Caco-2 (cell line): ENCODE measurements around the gene OR51G1. TPM values are rescaled to one million over a fixed set of nuclear protein-coding genes. Genes with fewer than 3 reads are reported as not detected.

ENCODE experiments used
- BruUV-seq: library from RNA; stranded (reverse); fragments of 400-500 nt; replicated peaks from 2 replicates; lab custom pipeline; 2021; lab: Mats Ljungman, UMichigan
- CTCF ChIA-PET: fragments of 300-600 bp; sonication (Branson Sonifier 250); formaldehyde crosslinking; loops from one replicate; lab custom pipeline; 2022; ENCODE audit warnings: antibody characterized with exemption; lab: Charles Lee
- POLR2A ChIA-PET: fragments of 300-600 bp; sonication (Branson Sonifier 250); formaldehyde crosslinking; loops from one replicate; lab custom pipeline; 2022; ENCODE audit warnings: antibody characterized with exemption; lab: Charles Lee
- DNase-seq, 2 experiments: peaks; one replicate each; pipeline versions ENCODE4 v3.0.0 to v3.0.0-alpha.2; 2020 to 2022
- H3K27me3 ChIP-seq: replicated peaks from 2 replicates; pipeline ENCODE4 v1.6.0; 2011; ENCODE audit warnings: low read length; ENCODE audit not compliant: control insufficient read depth, insufficient read depth
- H3K36me3 ChIP-seq: 2 replicates; pipeline ENCODE4 v1.5.1; 2011; ENCODE audit warnings: low read length; ENCODE audit not compliant: control insufficient read depth, insufficient read depth
- H3K4me1 ChIP-seq: fragments of 250-450 bp; sonication (Bioruptor Pico); 2 replicates; pipeline ENCODE4 v1.5.1; 2020; ENCODE audit warnings: mild to moderate bottlenecking
- H3K4me3 ChIP-seq: 2 replicates; pipeline ENCODE4 v1.5.1; 2011; ENCODE audit warnings: low read depth, mild to moderate bottlenecking, control low read depth, low read length
- H3K9me3 ChIP-seq: fragments of 250-450 bp; sonication (Bioruptor Pico); 2 replicates; pipeline ENCODE4 v1.5.1; 2020; ENCODE audit warnings: mild to moderate bottlenecking, moderate library complexity
- H3K27ac Mint-ChIP-seq: one replicate; pipeline ENCODE4 v1.8.0; 2022; ENCODE audit warnings: mixed read lengths; ENCODE audit not compliant: unreplicated experiment
- H3K27me3 Mint-ChIP-seq: one replicate; pipeline ENCODE4 v1.8.0; 2022; ENCODE audit warnings: mixed read lengths; ENCODE audit not compliant: insufficient read depth, unreplicated experiment
- H3K36me3 Mint-ChIP-seq: one replicate; pipeline ENCODE4 v1.8.0; 2022; ENCODE audit warnings: mild to moderate bottlenecking, mixed read lengths; ENCODE audit not compliant: insufficient read depth, unreplicated experiment
- H3K4me1 Mint-ChIP-seq: one replicate; pipeline ENCODE4 v1.8.0; 2022; ENCODE audit warnings: low read depth, mixed read lengths; ENCODE audit not compliant: unreplicated experiment
- H3K4me3 Mint-ChIP-seq: one replicate; pipeline ENCODE4 v1.8.0; 2022; ENCODE audit warnings: mild to moderate bottlenecking, moderate library complexity, mixed read lengths; ENCODE audit not compliant: unreplicated experiment
- H3K9me3 Mint-ChIP-seq: one replicate; pipeline ENCODE4 v1.8.0; 2022; ENCODE audit warnings: mixed read lengths; ENCODE audit not compliant: unreplicated experiment
- CTCF ChIP-seq, 2 experiments: fragments of 200-600 bp in 1 of 2; IDR thresholded peaks; 1 replicate in 1 of 2; 2 replicates in 1 of 2; pipeline versions ENCODE4 v1.5.1 to v1.8.0; 2011 to 2022; ENCODE audit warnings: antibody characterized with exemption in 1 of 2, control low read depth in 1 of 2, inconsistent platforms in 1 of 2, low read depth in 1 of 2, low read length in 1 of 2, mild to moderate bottlenecking in 1 of 2, moderate library complexity in 1 of 2; ENCODE audit not compliant: insufficient read depth in 1 of 2, severe bottlenecking in 1 of 2, unreplicated experiment in 1 of 2
- intact Hi-C: fragments of 100-400 bp; cut with micrococcal nuclease; formaldehyde crosslinking; loops from one replicate; pipeline ENCODE4 v1.10.0; 2022; ENCODE audit not compliant: unreplicated experiment
- total RNA-seq: library from RNA; stranded (reverse); gene quantifications from 2 replicates; pipeline ENCODE4 v1.2.3, GENCODE V29; 2022

OR51G1 gene
- total RNA-seq, 1 experiment from 2014 or later: not detected

GRCh38 chr11:4921796-4922195 lies 2.3 kb downstream of the OR51G1 start:
- BruUV-seq: no TSS peak
- POLR2A ChIA-PET: no interaction called here
- Histone ChIP-seq H3K27me3 (no peaks in the 10 kb centered on the region), H3K36me3 (no peaks in the 10 kb centered on the region), H3K4me3 (no peak overlapping the region), H3K9me3 (no peaks in the 10 kb centered on the region), H3K4me1 (no peaks in the 10 kb centered on the region)
- H3K36me3 Mint-ChIP-seq: no peaks in the 10 kb centered on the region
- H3K27ac Mint-ChIP-seq: no peak overlapping the region
- intact Hi-C loops: no loop called here
- H3K4me3 Mint-ChIP-seq: no peak overlapping the region
- no peak for DNase-seq
- H3K27me3 Mint-ChIP-seq: peaks cover 18% of the 10 kb centered on the region
- CTCF ChIA-PET: no interaction called here
- H3K4me1 Mint-ChIP-seq: no peaks in the 10 kb centered on the region
- no peaks in the 10 kb centered on the region for H3K9me3 Mint-ChIP-seq
- no peak for TF ChIP-seq CTCF (IDR thresholded peaks at IDR 0.05; ENCODE audit: insufficient read depth in 1 of 2, low read depth in 1 of 2, low read length in 1 of 2, severe bottlenecking in 1 of 2, unreplicated experiment in 1 of 2)

- H3K4me3 Mint-ChIP-seq: no peak within 1 kb of the TSS
- ChIA-PET POLR2A (no interaction called here), CTCF (interaction anchor here (0.5 kb wide), 1 partner anchor 282 kb away, joined by 5 read pairs; the partner anchor contains the start of gene OR51D1)
- no peaks in the 10 kb centered on the region for H3K36me3 Mint-ChIP-seq
- H3K27me3 ChIP-seq: no peaks in the 10 kb centered on the region
- BruUV-seq: no TSS peak
- H3K27ac Mint-ChIP-seq: no peak within 1 kb of the TSS
- H3K4me3 ChIP-seq: no peak within 1 kb of the TSS
- H3K9me3 Mint-ChIP-seq: no peaks in the 10 kb centered on the region
- H3K4me1 ChIP-seq: no peaks in the 10 kb centered on the region; the same call in 1 of the 2 replicates
- DNase-seq: no peak
- intact Hi-C loops: no loop called here
- peaks cover 8% of the 10 kb centered on the region for H3K4me1 Mint-ChIP-seq
- no peak for TF ChIP-seq CTCF (IDR thresholded peaks at IDR 0.05; ENCODE audit: insufficient read depth in 1 of 2, low read depth in 1 of 2, low read length in 1 of 2, severe bottlenecking in 1 of 2, unreplicated experiment in 1 of 2)
- no peaks in the 10 kb centered on the region for H3K36me3 ChIP-seq
- no peaks in the 10 kb centered on the region for H3K9me3 ChIP-seq
- peaks cover 6% of the 10 kb centered on the region for H3K27me3 Mint-ChIP-seq
Measured at GRCh38 chr11:4919250-4919649, 4.9 kb downstream of the OR51G1 start, which contains the start of gene OR51G2. OR51G2 (minus strand) TSS chr11:4919350; CDS start chr11:4915663, 3,687 bp downstream.

- BruUV-seq: no TSS peak
- ChIA-PET CTCF (no interaction called here), POLR2A (no interaction called here)
- no peaks in the 10 kb centered on the region for H3K9me3 Mint-ChIP-seq
- H3K4me3 Mint-ChIP-seq: peak overlapping the region; percentile 1
- Histone ChIP-seq H3K9me3 (no peaks in the 10 kb centered on the region), H3K36me3 (no peaks in the 10 kb centered on the region), H3K4me3 (no peak overlapping the region), H3K27me3 (no peaks in the 10 kb centered on the region), H3K4me1 (no peaks in the 10 kb centered on the region; the same call in 1 of the 2 replicates)
- no peak for TF ChIP-seq CTCF (IDR thresholded peaks at IDR 0.05; ENCODE audit: insufficient read depth in 1 of 2, low read depth in 1 of 2, low read length in 1 of 2, severe bottlenecking in 1 of 2, unreplicated experiment in 1 of 2)
- H3K27ac Mint-ChIP-seq: peak overlapping the region; percentile 43
- no peaks in the 10 kb centered on the region for H3K27me3 Mint-ChIP-seq
- intact Hi-C loops: no loop called here
- H3K36me3 Mint-ChIP-seq: no peaks in the 10 kb centered on the region
- peak; percentile 33 to 52 for DNase-seq
- peaks cover 11% of the 10 kb centered on the region for H3K4me1 Mint-ChIP-seq
Measured at GRCh38 chr11:4916581-4916980, 7.6 kb downstream of the OR51G1 start.
